ENCODE data around the gene RAB7A.

Gene RAB7A

DNA sequence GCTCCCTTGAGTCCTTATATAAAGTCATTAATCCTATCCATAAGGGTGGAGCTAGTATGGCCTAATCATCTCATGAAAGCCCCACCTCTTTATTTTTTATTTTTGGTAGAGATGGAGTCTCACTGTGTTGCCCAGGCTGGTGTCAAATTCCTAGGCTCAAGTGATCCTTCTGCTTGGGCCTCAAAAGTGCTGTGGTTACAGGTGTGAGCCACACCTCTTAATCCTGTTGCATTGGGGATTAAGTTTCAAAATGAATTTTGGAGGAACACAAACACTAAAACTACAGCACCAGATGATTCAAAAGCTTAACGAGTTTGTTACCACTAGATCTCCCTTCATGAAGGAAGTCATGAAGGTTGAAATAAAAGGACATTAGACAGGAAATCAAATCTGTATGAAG, 27.7 kb downstream of the RAB7A start:
- H3K9me3 ChIP-seq (ENCODE audit: control insufficient read depth, low read length): no peaks in the 10 kb centered on the region
- no peaks in the 10 kb centered on the region for H3K36me3 ChIP-seq (ENCODE audit: control insufficient read depth, insufficient read depth, low read length)
- no peak overlapping the region for H3K9ac ChIP-seq
- TF ChIP-seq, protein P1, sequence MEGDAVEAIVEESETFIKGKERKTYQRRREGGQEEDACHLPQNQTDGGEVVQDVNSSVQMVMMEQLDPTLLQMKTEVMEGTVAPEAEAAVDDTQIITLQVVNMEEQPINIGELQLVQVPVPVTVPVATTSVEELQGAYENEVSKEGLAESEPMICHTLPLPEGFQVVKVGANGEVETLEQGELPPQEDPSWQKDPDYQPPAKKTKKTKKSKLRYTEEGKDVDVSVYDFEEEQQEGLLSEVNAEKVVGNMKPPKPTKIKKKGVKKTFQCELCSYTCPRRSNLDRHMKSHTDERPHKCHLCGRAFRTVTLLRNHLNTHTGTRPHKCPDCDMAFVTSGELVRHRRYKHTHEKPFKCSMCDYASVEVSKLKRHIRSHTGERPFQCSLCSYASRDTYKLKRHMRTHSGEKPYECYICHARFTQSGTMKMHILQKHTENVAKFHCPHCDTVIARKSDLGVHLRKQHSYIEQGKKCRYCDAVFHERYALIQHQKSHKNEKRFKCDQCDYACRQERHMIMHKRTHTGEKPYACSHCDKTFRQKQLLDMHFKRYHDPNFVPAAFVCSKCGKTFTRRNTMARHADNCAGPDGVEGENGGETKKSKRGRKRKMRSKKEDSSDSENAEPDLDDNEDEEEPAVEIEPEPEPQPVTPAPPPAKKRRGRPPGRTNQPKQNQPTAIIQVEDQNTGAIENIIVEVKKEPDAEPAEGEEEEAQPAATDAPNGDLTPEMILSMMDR (IDR thresholded peaks at IDR 0.05): no peak
- H3K27ac ChIP-seq: no peak overlapping the region
- peaks cover 5% of the 10 kb centered on the region for H3K4me1 ChIP-seq
- H3K79me2 ChIP-seq: peaks cover 71% of the 10 kb centered on the region
- no peak overlapping the region for H3K4me3 ChIP-seq (ENCODE audit: low read depth, low read length)
- no peaks in the 10 kb centered on the region for H3K27me3 ChIP-seq (ENCODE audit: control insufficient read depth, insufficient read depth, low read length)
- no peak overlapping the region for H2AFZ ChIP-seq
- H3K4me2 ChIP-seq (ENCODE audit: low read length): no peak overlapping the region

DNA sequence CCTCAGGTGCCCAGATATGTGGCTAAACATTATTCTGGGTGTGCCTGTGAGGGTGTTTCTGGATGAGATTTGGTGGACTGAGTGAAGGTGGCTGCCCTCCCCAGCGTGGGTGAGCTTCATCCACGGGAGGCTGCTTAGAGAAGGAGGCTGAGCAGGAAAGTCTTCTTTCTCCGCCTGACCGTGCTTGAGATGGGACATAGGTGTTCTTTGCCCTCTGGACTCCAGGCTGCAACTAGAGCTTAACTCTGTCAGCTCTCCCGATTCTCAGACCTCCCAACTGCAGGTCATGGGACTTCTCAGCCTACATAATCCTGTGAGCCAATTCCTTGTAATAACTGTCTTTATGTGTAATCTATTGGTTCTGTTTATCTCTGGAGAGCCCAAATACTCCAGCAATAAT, 34.1 kb downstream of the RAB7A start:
- Histone ChIP-seq H3K9me3 (ENCODE audit: control insufficient read depth, low read length) (no peaks in the 10 kb centered on the region), H3K4me1 (peaks cover 13% of the 10 kb centered on the region)
- TF ChIP-seq, protein P1 (IDR thresholded peaks at IDR 0.05): no peak

GRCh38 chr3:128760881-128761280, 34.9 kb downstream of the RAB7A start:
- H3K27me3 ChIP-seq (ENCODE audit: control insufficient read depth, insufficient read depth, low read length): no peaks in the 10 kb centered on the region
- no peaks in the 10 kb centered on the region for H3K36me3 ChIP-seq (ENCODE audit: control insufficient read depth, insufficient read depth, low read length)
- peaks cover 81% of the 10 kb centered on the region for H3K79me2 ChIP-seq
- H3K4me2 ChIP-seq (ENCODE audit: low read length): no peak overlapping the region
- H3K4me1 ChIP-seq: peaks cover 13% of the 10 kb centered on the region
- no peaks in the 10 kb centered on the region for H3K9me3 ChIP-seq (ENCODE audit: control insufficient read depth, low read length)
- no peak overlapping the region for H3K9ac ChIP-seq
- TF ChIP-seq, protein P1 (IDR thresholded peaks at IDR 0.05): no peak
- no peak overlapping the region for H2AFZ ChIP-seq
- no peak overlapping the region for H3K27ac ChIP-seq
- H3K4me3 ChIP-seq (ENCODE audit: low read depth, low read length): no peak overlapping the region

More for the DNA sequence above, 34.1 kb downstream of the RAB7A start:
- no peak overlapping the region for H3K27ac ChIP-seq
- H3K4me3 ChIP-seq (ENCODE audit: low read depth, low read length): no peak overlapping the region
- no peaks in the 10 kb centered on the region for H3K27me3 ChIP-seq (ENCODE audit: control insufficient read depth, insufficient read depth, low read length)
- peaks cover 74% of the 10 kb centered on the region for H3K79me2 ChIP-seq
- no peak overlapping the region for H3K4me2 ChIP-seq (ENCODE audit: low read length)
- H3K36me3 ChIP-seq (ENCODE audit: control insufficient read depth, insufficient read depth, low read length): no peaks in the 10 kb centered on the region
- H2AFZ ChIP-seq: no peak overlapping the region
- H3K9ac ChIP-seq: no peak overlapping the region

- Histone ChIP-seq H3K27ac (no peak overlapping the region), H3K4me1 (peaks cover 13% of the 10 kb centered on the region), H3K9me3 (ENCODE audit: control insufficient read depth, low read length) (no peaks in the 10 kb centered on the region), H3K4me2 (ENCODE audit: low read length) (no peak overlapping the region), H3K4me3 (ENCODE audit: low read depth, low read length) (no peak overlapping the region), H3K9ac (no peak overlapping the region), H3K27me3 (ENCODE audit: control insufficient read depth, insufficient read depth, low read length) (no peaks in the 10 kb centered on the region), H3K79me2 (peaks cover 82% of the 10 kb centered on the region), H3K36me3 (ENCODE audit: control insufficient read depth, insufficient read depth, low read length) (no peaks in the 10 kb centered on the region), H2AFZ (no peak overlapping the region)
- TF ChIP-seq, protein P1 (IDR thresholded peaks at IDR 0.05): no peak
Observed at GRCh38 chr3:128761392-128761791, 35.4 kb downstream of the RAB7A start.

GRCh38 chr3:128763967-128764366, 38.0 kb downstream of the RAB7A start:
- Histone ChIP-seq H3K27ac (no peak overlapping the region), H3K9me3 (ENCODE audit: control insufficient read depth, low read length) (no peaks in the 10 kb centered on the region), H3K4me2 (ENCODE audit: low read length) (no peak overlapping the region), H3K79me2 (peaks cover 80% of the 10 kb centered on the region), H2AFZ (no peak overlapping the region), H3K4me1 (peaks cover 12% of the 10 kb centered on the region), H3K9ac (no peak overlapping the region), H3K27me3 (ENCODE audit: control insufficient read depth, insufficient read depth, low read length) (no peaks in the 10 kb centered on the region), H3K36me3 (ENCODE audit: control insufficient read depth, insufficient read depth, low read length) (no peaks in the 10 kb centered on the region), H3K4me3 (ENCODE audit: low read depth, low read length) (no peak overlapping the region)
- TF ChIP-seq, protein P1 (IDR thresholded peaks at IDR 0.05): no peak

All from parathyroid adenoma (tissue), 2 donors.